ENCODE measurements around the gene SKI.
A peak's percentile ranks its signal among the peaks of the same experiment; 100 is the strongest.

SKI gene

DNA sequence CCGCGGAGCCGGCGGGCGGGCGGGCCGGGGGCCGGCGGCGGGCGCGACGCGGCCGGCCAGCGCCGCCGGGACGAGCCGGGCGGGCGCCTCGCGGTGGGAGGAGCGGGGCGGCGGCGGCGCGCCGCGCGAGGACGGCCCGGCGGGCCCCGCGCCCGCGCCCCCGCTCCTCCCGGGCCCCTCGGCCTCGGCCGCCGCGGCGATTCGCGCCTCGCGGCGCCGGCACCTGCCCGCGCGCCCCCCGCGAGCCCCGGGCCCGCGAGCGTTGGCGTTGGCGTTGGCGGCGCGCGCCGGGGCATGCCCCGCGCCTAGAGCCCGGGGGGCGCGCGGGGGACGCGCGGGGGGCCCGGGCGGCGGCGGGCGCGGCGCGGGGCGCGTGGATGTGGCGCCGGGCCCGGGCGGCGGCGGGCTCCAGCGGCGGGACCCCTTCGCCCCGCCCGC lies at the start of gene SKI:
Gene SKI (plus strand): TSS at position 163 of the 438 bp plus-strand sequence. CDS start 448 bp downstream, outside the sequence.
- no peak for DNase-seq (ENCODE audit: low read depth)

- DNase-seq (ENCODE audit: low read depth), result no peak
Measured at GRCh38 chr1:2178875-2179274, 49.2 kb upstream of the SKI start.

GRCh38 chr1:2179283-2180013 lies 48.7 kb upstream of the SKI start:
- no peak for DNase-seq (ENCODE audit: low read depth)

- no peak for DNase-seq (ENCODE audit: low read depth)
Measured at GRCh38 chr1:2180297-2181245, 47.5 kb upstream of the SKI start.

DNA sequence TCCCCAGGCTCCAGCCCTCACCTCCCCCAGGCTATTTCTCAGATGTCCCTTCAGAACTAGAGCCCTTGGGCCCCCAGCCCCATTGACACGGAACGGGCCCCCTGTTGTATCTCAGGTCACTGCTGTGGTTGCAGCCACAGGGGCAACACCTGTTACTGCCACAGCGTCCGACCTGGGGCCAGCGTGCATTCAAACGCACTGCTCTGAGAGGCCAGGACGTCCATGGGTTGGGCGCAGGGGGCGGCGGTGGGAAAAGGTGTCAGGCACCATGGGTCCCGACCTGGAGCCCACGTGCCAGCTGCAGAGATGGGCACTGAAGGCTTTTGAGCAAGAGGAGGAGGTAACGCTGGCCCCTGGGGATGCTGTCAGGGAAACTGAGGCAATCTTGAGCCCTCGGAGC lies 46.8 kb upstream of the SKI start:
- DNase-seq (ENCODE audit: low read depth), result no peak

- DNase-seq (ENCODE audit: low read depth), result no peak
Measured at GRCh38 chr1:2181752-2182151, 46.4 kb upstream of the SKI start.

DNA sequence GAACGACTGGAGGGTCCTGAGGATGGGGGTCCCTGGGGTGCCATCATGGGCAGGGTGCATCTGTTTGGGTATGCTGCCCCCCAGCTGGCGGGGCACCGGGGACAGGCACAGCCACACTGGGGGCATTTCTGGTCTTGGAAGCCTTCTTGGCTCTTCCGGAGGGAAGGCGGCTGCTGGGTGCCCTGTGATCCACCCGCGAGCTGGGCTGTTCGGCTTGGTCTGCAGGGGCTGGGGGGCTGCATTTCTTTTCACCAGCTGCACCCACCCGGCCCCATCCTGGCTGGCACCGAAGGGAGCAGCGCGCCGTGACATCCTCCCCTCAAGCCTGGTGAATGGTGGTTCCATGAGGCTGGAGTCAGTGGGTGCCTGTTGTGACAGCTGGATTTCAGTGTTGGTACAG lies 45.7 kb upstream of the SKI start:
- no peak for DNase-seq (ENCODE audit: low read depth)

- no peak for DNase-seq (ENCODE audit: low read depth)
Measured at GRCh38 chr1:2183937-2184334, 44.2 kb upstream of the SKI start.

- DNase-seq (ENCODE audit: low read depth), result no peak
Measured at GRCh38 chr1:2184531-2184930, 43.6 kb upstream of the SKI start.

DNA sequence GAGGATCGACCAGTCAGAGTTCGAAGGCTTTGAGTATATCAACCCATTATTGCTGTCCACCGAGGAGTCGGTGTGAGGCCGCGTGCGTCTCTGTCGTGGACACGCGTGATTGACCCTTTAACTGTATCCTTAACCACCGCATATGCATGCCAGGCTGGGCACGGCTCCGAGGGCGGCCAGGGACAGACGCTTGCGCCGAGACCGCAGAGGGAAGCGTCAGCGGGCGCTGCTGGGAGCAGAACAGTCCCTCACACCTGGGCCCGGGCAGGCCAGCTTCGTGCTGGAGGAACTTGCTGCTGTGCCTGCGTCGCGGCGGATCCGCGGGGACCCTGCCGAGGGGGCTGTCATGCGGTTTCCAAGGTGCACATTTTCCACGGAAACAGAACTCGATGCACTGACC lies 43.2 kb upstream of the SKI start:
- DNase-seq (ENCODE audit: low read depth), result no peak

- DNase-seq (ENCODE audit: low read depth), result no peak
Measured at GRCh38 chr1:2185880-2186855, 42.0 kb upstream of the SKI start.

- no peak for DNase-seq (ENCODE audit: low read depth)
Measured at GRCh38 chr1:2186901-2187300, 41.2 kb upstream of the SKI start.

- no peak for DNase-seq (ENCODE audit: low read depth)
Measured at GRCh38 chr1:2187619-2188018, 40.5 kb upstream of the SKI start.

- no peak for DNase-seq (ENCODE audit: low read depth)
Measured at GRCh38 chr1:2188336-2188735, 39.8 kb upstream of the SKI start.

DNA sequence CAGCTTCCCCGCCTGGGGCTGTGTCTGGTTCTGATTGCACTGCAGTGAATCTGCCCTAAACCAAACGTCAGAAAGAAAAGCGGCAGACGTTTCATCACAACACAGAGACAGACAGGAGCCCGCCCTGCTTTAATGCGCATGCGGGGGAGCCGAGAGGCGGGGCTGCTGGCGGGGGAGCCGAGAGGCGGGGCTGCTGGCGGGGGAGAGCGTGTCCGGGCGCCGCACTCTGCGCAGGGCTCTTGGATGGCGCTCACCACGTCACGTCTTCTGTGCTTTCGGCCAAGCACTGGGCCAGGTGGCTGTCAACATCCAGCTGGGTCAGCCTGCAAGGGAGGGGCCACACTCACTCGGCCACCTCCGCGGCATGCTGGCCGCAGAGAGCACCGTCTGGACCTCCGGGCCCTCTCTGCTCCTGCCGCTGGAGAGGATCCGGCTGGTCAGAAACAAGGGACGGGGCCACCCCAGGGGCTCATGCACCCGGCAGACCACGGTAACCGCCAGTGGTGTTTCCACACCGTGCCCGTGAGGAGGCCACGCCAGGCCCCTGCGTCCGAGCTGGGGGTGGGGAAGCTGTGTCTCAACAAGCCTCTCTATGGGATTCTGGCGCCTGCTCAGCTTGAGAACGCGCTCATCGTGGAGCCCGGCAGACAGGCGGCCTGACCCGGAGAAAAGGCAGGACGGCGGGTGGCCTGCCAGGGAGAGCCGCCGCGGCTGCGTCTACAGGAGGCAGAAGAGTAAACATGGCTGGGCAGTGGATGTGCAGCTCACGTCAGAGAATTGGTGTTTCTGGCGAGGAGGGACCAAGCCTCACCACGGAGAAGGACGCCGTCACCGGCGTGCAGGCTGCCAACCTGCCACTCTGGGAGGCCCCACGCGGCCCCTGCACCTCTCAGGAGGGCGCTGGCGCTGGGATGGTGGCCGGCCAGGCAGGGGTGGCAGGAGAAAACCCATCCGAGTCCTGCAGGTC lies 38.4 kb upstream of the SKI start:
- DNase-seq (ENCODE audit: low read depth), result peak; percentile 81

DNA sequence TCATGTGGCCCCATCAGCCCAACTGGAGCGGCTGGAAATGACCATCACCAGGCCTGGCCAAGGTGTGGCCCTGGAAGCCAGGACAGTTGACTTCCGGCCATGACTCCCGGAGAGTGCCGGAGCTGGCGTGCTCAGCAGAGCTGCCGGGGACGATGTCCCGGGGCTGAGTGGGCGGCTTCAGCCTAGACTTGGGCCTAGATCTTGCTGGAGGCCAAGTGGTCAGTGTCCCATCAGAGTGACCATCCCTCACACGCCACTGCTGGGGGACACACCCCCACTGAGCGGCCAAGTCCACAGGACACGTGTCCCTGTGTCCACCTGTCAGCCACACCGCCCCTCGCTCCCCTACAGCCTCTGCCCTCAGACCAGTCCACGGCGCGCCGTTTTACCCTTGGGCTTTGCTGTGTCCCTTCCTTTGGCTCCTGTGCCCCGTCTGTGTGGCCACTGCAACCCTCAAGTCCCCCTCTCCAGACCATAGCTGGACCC lies 37.6 kb upstream of the SKI start:
- no peak for DNase-seq (ENCODE audit: low read depth)

- no peak for DNase-seq (ENCODE audit: low read depth)
Measured at GRCh38 chr1:2192031-2192995, 35.8 kb upstream of the SKI start.

DNA sequence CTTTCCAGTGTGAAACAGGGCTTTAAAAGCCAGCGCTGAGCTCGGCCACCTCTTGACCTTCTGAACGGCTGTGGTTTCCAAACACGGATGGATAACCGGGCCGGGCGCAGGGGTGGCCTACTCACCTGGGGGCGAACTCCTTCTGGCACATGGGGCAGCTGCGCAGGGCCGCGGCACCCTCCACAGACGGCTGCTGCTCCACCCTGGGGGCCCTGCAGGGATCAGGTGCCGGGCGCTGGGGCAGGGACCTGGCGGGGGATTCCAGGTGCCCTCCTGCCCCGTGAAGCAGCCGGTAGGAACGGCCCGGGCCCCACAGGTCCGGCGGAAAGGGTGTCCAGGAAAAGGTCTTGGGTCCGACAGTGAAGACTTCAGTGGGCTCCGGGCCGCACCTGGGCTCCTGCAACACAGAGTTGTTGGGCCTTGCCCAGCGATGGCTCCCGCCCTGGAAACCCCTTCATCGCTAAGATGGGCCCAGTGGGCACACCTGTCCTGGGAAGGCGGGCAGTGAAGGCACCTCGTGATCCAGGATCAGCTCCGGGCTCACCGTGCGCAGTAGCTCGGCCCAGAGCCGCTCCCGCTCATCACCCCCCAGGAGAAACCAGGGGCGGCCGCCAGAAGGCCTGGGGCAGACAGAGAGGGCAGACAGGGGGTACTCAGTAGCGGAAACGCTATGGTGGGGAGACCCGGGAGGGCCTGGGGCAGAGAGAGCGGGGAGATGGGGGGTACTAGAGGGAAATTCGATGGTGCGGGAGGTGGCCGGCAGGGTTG lies 34.4 kb upstream of the SKI start:
- no peak for DNase-seq (ENCODE audit: low read depth)
